ENCODE results near the gene LYSMD2.
A peak's percentile ranks its signal among the peaks of the same experiment; 100 is the strongest.

- no peak for TF ChIP-seq POLR2A (IDR thresholded peaks at IDR 0.05)
- peak in 2 of 6 experiments; percentile 15 to 54 for TF ChIP-seq CTCF (IDR thresholded peaks at IDR 0.05)
Observed at GRCh38 chr15:51782357-51782896, 45.0 kb upstream of the LYSMD2 start.
